Prostate gland (tissue), 2 donors: ENCODE measurements around the gene CYP46A1. TPM values are rescaled to one million over a fixed set of nuclear protein-coding genes. Genes with fewer than 3 reads are reported as not detected.

Source experiments
- DNase-seq: peaks from one replicate; pipeline ENCODE4 v3.0.0-alpha.2; 2019; ENCODE audit warnings: low spot score
- H3K27ac ChIP-seq, 2 donors: fragments of 200-600 bp; sonication (generic); 2 replicates each; pipeline ENCODE4 v1.5.1; 2017 to 2019
- H3K27me3 ChIP-seq: fragments of 200-600 bp; sonication (generic); replicated peaks from 2 replicates; pipeline ENCODE4 v1.5.1; 2019; ENCODE audit not compliant: insufficient read depth
- H3K36me3 ChIP-seq, 2 donors: fragments of 200-600 bp; sonication (generic); 1 replicate in 1 of 2; 2 replicates in 1 of 2; pipeline versions ENCODE4 v1.5.1 to v1.8.1; 2017 to 2019
- H3K4me1 ChIP-seq: fragments of 200-600 bp; sonication (generic); replicated peaks from 2 replicates; pipeline ENCODE4 v1.5.1; 2019
- H3K4me3 ChIP-seq, 2 donors: fragments of 200-600 bp; sonication (generic); 2 replicates each; pipeline ENCODE4 v1.5.1; 2017 to 2019
- H3K9me3 ChIP-seq: fragments of 200-600 bp; sonication (generic); 2 replicates; pipeline ENCODE4 v1.5.1; 2017
- CTCF ChIP-seq, 4 experiments: fragments of 200-600 bp in 2 of 4; fragments of 450-650 bp in 2 of 4; sonication (generic) in 2 of 4; IDR thresholded peaks; 1 replicate in 3 of 4; 2 replicates in 1 of 4; pipeline ENCODE4 v1.5.1; 2016 to 2019; ENCODE audit warnings: antibody characterized with exemption in 4 of 4, mild to moderate bottlenecking in 2 of 4, moderate library complexity in 2 of 4
- POLR2A ChIP-seq: fragments of 450-650 bp; IDR thresholded peaks from one replicate; pipeline ENCODE4 v1.6.1; 2016; ENCODE audit warnings: antibody characterized with exemption, mild to moderate bottlenecking
- POLR2AphosphoS5 ChIP-seq: sonication (generic); formaldehyde crosslinking; IDR thresholded peaks from one replicate; pipeline ENCODE4 v1.6.1; 2017; ENCODE audit warnings: antibody characterized with exemption
- WGBS: methylation state at CpG from one replicate; pipeline ENCODE4 v1.1.5; 2018; 5-methylcytosine and 5-hydroxymethylcytosine counted together
- intact Hi-C: fragments of 100-400 bp; cut with DNase I; formaldehyde crosslinking; loops from one replicate; pipeline ENCODE4 v1.14.2; 2022
- total RNA-seq, 2 donors: library from RNA; depleted of rRNA; stranded (reverse); fragments of >200 nt; gene quantifications; one replicate each; pipeline ENCODE4 v1.1.0, GENCODE V29; 2016

Gene CYP46A1
- total RNA-seq, 2 donors from 2014 or later: 0.46 to 6.5 TPM

GRCh38 chr14:99674064-99674650 lies 9.9 kb upstream of the CYP46A1 start:
- 94% methylated on average over 9 of the region's 9 CpGs for WGBS

GRCh38 chr14:99674776-99675381 lies 9.2 kb upstream of the CYP46A1 start:
- no peak overlapping the region for H3K4me3 ChIP-seq
- intact Hi-C loops: no loop called here

More at GRCh38 chr14:99674064-99674650, 9.9 kb upstream of the CYP46A1 start:
- Histone ChIP-seq H3K36me3 (no peaks in the 10 kb centered on the region), H3K9me3 (no peaks in the 10 kb centered on the region), H3K27me3 (no peaks in the 10 kb centered on the region), H3K27ac (no peak overlapping the region), H3K4me1 (no peaks in the 10 kb centered on the region), H3K4me3 (no peak overlapping the region)
- no peak for DNase-seq
- TF ChIP-seq CTCF (IDR thresholded peaks at IDR 0.05): no peak
- no peak for TF ChIP-seq POLR2A
- intact Hi-C loops: no loop called here

GRCh38 chr14:99675382-99675835 lies 8.7 kb upstream of the CYP46A1 start:
- Histone ChIP-seq H3K27ac (no peak overlapping the region), H3K9me3 (no peaks in the 10 kb centered on the region), H3K27me3 (no peaks in the 10 kb centered on the region), H3K36me3 (no peaks in the 10 kb centered on the region), H3K4me3 (no peak overlapping the region), H3K4me1 (no peaks in the 10 kb centered on the region)
- DNase-seq: no peak
- intact Hi-C loops: no loop called here
- TF ChIP-seq CTCF (IDR thresholded peaks at IDR 0.05) (no peak), POLR2A (no peak), POLR2AphosphoS5 (no peak)
- WGBS: 63% methylated on average over 24 of the region's 42 CpGs

More at GRCh38 chr14:99674776-99675381, 9.2 kb upstream of the CYP46A1 start:
- no peak overlapping the region for H3K27ac ChIP-seq
- no peak for DNase-seq
- H3K36me3 ChIP-seq: no peaks in the 10 kb centered on the region
- WGBS: 72% methylated on average over 57 of the region's 60 CpGs
- TF ChIP-seq CTCF (IDR thresholded peaks at IDR 0.05) (no peak), POLR2AphosphoS5 (no peak), POLR2A (no peak)
- H3K9me3 ChIP-seq: no peaks in the 10 kb centered on the region
- H3K4me1 ChIP-seq: no peaks in the 10 kb centered on the region
- H3K27me3 ChIP-seq: no peaks in the 10 kb centered on the region

GRCh38 chr14:99675951-99676350 lies 8.1 kb upstream of the CYP46A1 start:
- Histone ChIP-seq H3K27me3 (no peaks in the 10 kb centered on the region), H3K27ac (no peak overlapping the region), H3K4me3 (no peak overlapping the region), H3K9me3 (no peaks in the 10 kb centered on the region), H3K4me1 (no peaks in the 10 kb centered on the region), H3K36me3 (no peaks in the 10 kb centered on the region)
- WGBS: 44% methylated on average over 10 of the region's 10 CpGs
- DNase-seq: no peak
- TF ChIP-seq POLR2AphosphoS5 (no peak), POLR2A (no peak), CTCF (IDR thresholded peaks at IDR 0.05) (no peak)
- intact Hi-C loops: no loop called here

- Histone ChIP-seq H3K27me3 (no peaks in the 10 kb centered on the region), H3K9me3 (no peaks in the 10 kb centered on the region), H3K4me1 (no peaks in the 10 kb centered on the region), H3K27ac (no peak overlapping the region), H3K36me3 (no peaks in the 10 kb centered on the region), H3K4me3 (no peak overlapping the region)
- TF ChIP-seq POLR2AphosphoS5 (no peak), CTCF (IDR thresholded peaks at IDR 0.05) (no peak), POLR2A (no peak)
- 63% methylated on average over 8 of the region's 8 CpGs for WGBS
- intact Hi-C loops: no loop called here
- no peak for DNase-seq
Measured at GRCh38 chr14:99676657-99677056, 7.4 kb upstream of the CYP46A1 start.
